Tibial nerve (tissue), 4 donors: ENCODE data around the gene INHA. TPM values are rescaled to one million over a fixed set of nuclear protein-coding genes. Genes with fewer than 3 reads are reported as not detected.

Source experiments
- DNase-seq, 2 donors: peaks; one replicate each; pipeline ENCODE4 v3.0.0-alpha.2; 2019; ENCODE audit warnings: low spot score in 2 of 2
- H3K27ac ChIP-seq, 4 donors: fragments of 200-600 bp; sonication (generic) in 3 of 4; one replicate each; pipeline ENCODE4 v1.5.1; 2017 to 2019; ENCODE audit warnings: mild to moderate bottlenecking in 1 of 4
- H3K27me3 ChIP-seq, 2 donors: fragments of 200-600 bp; sonication (generic) in 1 of 2; one replicate each; pipeline versions ENCODE4 v1.5.1 to v1.6.0; 2017 to 2019
- H3K36me3 ChIP-seq, 3 donors: fragments of 200-600 bp; sonication (generic); one replicate each; pipeline ENCODE4 v1.5.1; 2018 to 2019
- H3K4me1 ChIP-seq, 4 donors: fragments of 200-600 bp; sonication (generic) in 3 of 4; one replicate each; pipeline ENCODE4 v1.5.1; 2017 to 2019
- H3K4me3 ChIP-seq, 4 donors: fragments of 200-600 bp; sonication (generic) in 3 of 4; one replicate each; pipeline ENCODE4 v1.5.1; 2017 to 2019; ENCODE audit warnings: mild to moderate bottlenecking in 1 of 4, moderate library complexity in 1 of 4
- H3K9me3 ChIP-seq, 4 donors: fragments of 200-600 bp; sonication (generic) in 3 of 4; one replicate each; pipeline ENCODE4 v1.5.1; 2017 to 2019
- EP300 ChIP-seq, 2 donors: sonication (generic); formaldehyde crosslinking; IDR thresholded peaks; one replicate each; pipeline ENCODE4 v1.6.1; 2017; ENCODE audit warnings: antibody characterized with exemption in 2 of 2, mild to moderate bottlenecking in 1 of 2
- POLR2A ChIP-seq, 2 donors: fragments of 450-650 bp; IDR thresholded peaks; one replicate each; pipeline ENCODE4 v1.6.1; 2017; ENCODE audit warnings: antibody characterized with exemption in 2 of 2, mild to moderate bottlenecking in 2 of 2, moderate library complexity in 2 of 2
- WGBS, 2 donors: methylation state at CpG; one replicate each; pipeline ENCODE4 v1.1.5; 2018; 5-methylcytosine and 5-hydroxymethylcytosine counted together
- total RNA-seq, 4 donors: library from RNA; depleted of rRNA; stranded (reverse); fragments of >200 nt; gene quantifications; one replicate each; pipeline ENCODE4 v1.1.0, GENCODE V29; 2016
- TF ChIP-seq, protein P1 (sequence below), 5 experiments: fragments of 200-600 bp in 3 of 5; fragments of 450-650 bp in 2 of 5; sonication (generic) in 3 of 5; IDR thresholded peaks; one replicate each; pipeline ENCODE4 v1.5.1; 2016 to 2019; ENCODE audit warnings: antibody characterized with exemption in 5 of 5, mild to moderate bottlenecking in 3 of 5, moderate library complexity in 2 of 5

The INHA gene
- total RNA-seq, 4 donors from 2014 or later: 1.1 to 1.4 TPM; not detected in 2

DNA sequence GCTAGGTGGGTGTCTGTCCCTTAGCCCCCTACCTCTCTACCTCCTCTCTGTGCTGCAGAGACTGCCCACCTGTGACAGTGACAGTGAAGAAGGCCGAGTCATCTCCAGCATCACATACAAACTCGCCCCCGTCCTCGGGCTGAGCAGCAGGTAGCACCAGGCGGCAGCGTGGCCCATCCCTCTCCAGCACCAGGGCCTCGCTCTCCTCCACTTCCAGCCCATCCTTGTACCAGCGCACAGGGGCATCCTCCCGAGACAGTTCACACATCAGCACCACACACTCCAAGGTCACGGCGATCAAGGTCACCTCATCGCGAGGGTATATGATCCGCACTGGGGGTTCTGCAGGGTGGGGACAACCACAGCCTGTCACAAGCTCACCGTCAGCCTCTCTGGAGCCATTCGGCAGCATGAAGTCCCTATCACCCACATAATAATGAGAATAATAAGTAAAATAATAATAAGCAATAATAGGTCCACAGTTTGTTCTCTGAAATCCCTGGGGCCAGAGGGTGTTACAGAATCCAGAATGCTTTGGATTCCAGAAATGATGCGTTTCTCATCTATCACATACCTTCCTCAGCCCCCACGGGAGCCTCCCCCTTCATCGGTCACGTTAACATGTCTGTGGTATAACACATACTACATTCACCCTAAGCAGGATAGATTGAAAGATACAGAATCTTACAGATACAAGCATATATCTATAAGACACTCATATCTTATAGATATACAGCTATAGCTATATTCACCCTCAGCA, 12.8 kb upstream of the INHA start:
- peaks cover 0 to 78% (median 0%) of the 10 kb centered on the region in 3 donors for H3K36me3 ChIP-seq

DNA sequence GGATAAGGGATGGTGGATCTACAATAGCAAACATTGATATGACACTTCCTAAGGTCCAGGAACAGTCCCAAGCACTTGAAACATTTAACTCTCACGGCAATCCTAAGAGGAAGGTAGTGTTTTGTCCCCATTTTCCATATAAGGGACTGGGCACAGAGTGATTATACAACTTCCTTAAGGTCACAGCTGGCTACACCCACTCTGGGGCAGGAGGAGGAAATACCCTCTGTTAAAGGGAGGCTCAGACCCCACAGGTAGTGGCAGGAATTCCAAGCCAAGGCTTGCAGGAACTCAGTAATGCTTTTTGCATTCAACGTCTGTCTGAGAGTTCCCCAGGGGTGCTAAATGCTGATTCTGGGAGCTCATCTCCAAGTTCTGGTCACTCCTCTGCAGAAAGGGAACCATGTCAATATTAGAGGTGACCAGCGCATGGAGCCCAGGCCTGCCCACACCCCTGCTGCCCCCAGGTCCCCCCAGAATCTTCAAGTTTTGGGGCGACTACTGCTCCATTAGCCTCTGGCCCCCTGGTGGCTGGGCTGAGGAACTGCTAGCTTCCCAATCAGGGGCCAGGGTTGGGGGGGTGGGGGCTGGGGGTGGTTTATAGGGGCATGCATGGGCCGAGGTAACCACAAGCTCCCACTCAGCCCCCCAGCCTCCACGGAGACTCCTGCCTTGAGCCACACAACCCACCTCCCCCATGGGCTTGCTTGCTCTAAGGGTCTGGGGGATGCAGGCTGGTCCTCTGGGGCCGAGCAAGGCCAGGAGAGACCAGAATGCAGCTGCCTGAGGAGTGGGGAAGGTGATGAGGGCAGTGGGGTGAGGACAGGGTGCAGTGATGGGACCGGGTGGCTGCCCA, 11.8 kb upstream of the INHA start:
- Histone ChIP-seq H3K27me3 (no peaks in the 10 kb centered on the region), H3K4me3 (no peak overlapping the region), H3K9me3 (no peaks in the 10 kb centered on the region), H3K27ac (no peak overlapping the region), H3K36me3 (peaks cover 0 to 78% (median 0%) of the 10 kb centered on the region in 3 donors), H3K4me1 (peaks cover 0 to 5% (median 0%) of the 10 kb centered on the region in 4 donors)
- 27 to 29% methylated on average over 7 to 8 of the region's 8 CpGs for WGBS, 2 donors
- DNase-seq: no peak
- TF ChIP-seq, protein P1, sequence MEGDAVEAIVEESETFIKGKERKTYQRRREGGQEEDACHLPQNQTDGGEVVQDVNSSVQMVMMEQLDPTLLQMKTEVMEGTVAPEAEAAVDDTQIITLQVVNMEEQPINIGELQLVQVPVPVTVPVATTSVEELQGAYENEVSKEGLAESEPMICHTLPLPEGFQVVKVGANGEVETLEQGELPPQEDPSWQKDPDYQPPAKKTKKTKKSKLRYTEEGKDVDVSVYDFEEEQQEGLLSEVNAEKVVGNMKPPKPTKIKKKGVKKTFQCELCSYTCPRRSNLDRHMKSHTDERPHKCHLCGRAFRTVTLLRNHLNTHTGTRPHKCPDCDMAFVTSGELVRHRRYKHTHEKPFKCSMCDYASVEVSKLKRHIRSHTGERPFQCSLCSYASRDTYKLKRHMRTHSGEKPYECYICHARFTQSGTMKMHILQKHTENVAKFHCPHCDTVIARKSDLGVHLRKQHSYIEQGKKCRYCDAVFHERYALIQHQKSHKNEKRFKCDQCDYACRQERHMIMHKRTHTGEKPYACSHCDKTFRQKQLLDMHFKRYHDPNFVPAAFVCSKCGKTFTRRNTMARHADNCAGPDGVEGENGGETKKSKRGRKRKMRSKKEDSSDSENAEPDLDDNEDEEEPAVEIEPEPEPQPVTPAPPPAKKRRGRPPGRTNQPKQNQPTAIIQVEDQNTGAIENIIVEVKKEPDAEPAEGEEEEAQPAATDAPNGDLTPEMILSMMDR (IDR thresholded peaks at IDR 0.05): peak; percentile 30 to 89 (median 71)
- TF ChIP-seq POLR2A (IDR thresholded peaks at IDR 0.05): no peak

More for the DNA sequence above, 12.8 kb upstream of the INHA start:
- no peaks in the 10 kb centered on the region for H3K27me3 ChIP-seq
- no peaks in the 10 kb centered on the region for H3K9me3 ChIP-seq
- 84 to 85% methylated on average over 20 of the region's 20 CpGs for WGBS, 2 donors
- TF ChIP-seq POLR2A (IDR thresholded peaks at IDR 0.05): no peak
- TF ChIP-seq, protein P1 (IDR thresholded peaks at IDR 0.05): no peak
- no peak for TF ChIP-seq EP300 (IDR thresholded peaks at IDR 0.05)
- H3K27ac ChIP-seq: no peak overlapping the region
- no peak for DNase-seq
- peaks cover 0 to 5% (median 0%) of the 10 kb centered on the region in 4 donors for H3K4me1 ChIP-seq
- H3K4me3 ChIP-seq: no peak overlapping the region

DNA sequence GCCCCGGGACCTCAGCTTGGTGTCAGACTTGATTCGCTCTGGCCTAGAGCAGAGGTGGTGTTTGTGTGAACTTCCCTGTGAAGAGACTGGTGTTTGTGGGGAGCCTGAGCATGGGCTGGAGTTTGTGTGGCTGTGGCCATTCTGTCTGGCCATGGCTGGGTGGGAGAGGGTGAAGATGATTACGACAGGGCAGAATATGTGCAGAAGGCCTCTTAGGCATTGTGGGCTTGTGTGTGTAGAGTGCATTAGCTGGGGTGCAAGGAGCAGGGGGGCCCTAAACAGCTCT, 11.3 kb upstream of the INHA start:
- no peak overlapping the region for H3K27ac ChIP-seq
- no peak for DNase-seq
- H3K9me3 ChIP-seq: no peaks in the 10 kb centered on the region
- H3K4me3 ChIP-seq: no peak overlapping the region
- H3K27me3 ChIP-seq: no peaks in the 10 kb centered on the region
- H3K4me1 ChIP-seq: peaks cover 0 to 5% (median 0%) of the 10 kb centered on the region in 4 donors
- H3K36me3 ChIP-seq: peaks cover 0 to 79% (median 0%) of the 10 kb centered on the region in 3 donors
- TF ChIP-seq, protein P1 (IDR thresholded peaks at IDR 0.05): no peak
- TF ChIP-seq EP300 (IDR thresholded peaks at IDR 0.05) (no peak), POLR2A (IDR thresholded peaks at IDR 0.05) (no peak)
- WGBS, 2 donors: 78 to 83% methylated on average over 3 of the region's 3 CpGs

DNA sequence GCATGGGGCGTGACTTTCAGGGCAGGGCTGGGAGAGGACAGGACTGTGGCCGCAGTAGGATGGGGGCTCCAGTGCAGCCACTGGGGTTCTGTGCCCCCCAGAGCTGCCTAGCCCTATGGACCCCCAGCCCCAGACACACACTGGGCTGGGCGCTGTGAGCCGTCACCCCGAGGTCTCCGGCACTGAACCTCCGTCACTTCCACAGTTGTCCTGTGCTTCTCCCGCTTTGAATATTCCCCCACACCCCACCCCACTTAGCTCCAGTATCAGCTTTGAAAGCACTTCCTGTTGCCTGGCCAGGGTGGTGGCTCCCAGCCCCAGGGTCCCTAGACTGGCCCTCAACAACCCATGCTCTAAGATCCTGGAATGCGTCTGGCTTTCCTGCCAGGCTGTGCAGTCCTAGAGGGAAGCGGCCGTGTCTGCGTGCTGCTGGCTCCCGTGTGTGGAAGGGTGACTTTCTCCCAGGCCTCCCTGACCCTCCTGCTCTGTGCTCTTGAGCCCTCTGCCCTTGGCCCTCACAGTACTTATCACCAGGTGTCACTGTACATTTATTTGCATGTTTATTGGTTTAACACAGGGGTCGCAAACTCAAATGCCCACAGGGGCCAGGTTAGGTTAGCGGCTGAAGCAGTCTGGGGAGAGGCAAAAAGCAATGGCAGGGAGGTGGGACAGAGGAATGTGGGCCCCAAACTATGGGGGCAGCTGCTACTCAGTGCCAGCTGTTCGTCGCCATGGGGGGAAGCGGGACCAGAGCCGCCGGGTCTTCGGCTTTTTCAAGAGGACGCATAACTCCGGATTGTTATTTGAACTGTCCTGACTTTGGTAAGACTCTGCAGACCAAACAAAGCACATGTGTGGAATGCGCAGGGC, 10.7 kb upstream of the INHA start:
- 69 to 72% methylated on average over 24 of the region's 24 CpGs for WGBS, 2 donors
- H3K27me3 ChIP-seq: no peaks in the 10 kb centered on the region
- H3K27ac ChIP-seq: no peak overlapping the region
- no peak for TF ChIP-seq POLR2A (IDR thresholded peaks at IDR 0.05)
- TF ChIP-seq EP300 (IDR thresholded peaks at IDR 0.05): no peak
- TF ChIP-seq, protein P1 (IDR thresholded peaks at IDR 0.05): no peak
- peaks cover 0 to 5% (median 0%) of the 10 kb centered on the region in 4 donors for H3K4me1 ChIP-seq
- no peak overlapping the region for H3K4me3 ChIP-seq
- DNase-seq: no peak
- no peaks in the 10 kb centered on the region for H3K9me3 ChIP-seq
- peaks cover 0 to 79% (median 0%) of the 10 kb centered on the region in 3 donors for H3K36me3 ChIP-seq
